EH (cell line): ENCODE data around the gene SIAH3.
"Not testable (repeated sequence)": the region's sequence is repeated elsewhere in the genome, so short reads cannot be mapped to it uniquely, and the experiment has no call there.

ENCODE experiments used
- DNase-seq: peaks from one replicate; pipeline ENCODE4 v3.0.0-alpha.2; 2015; ENCODE audit warnings: low read depth

The SIAH3 gene

GRCh38 chr13:45851171-45851921, at the start of gene SIAH3:
TSS of gene SIAH3 (minus strand) at chr13:45851753. CDS start at chr13:45851629, 124 bp downstream.
- no peak for DNase-seq

GRCh38 chr13:45899406-45899805, 47.9 kb upstream of the SIAH3 start:
- DNase-seq, result no peak

DNA sequence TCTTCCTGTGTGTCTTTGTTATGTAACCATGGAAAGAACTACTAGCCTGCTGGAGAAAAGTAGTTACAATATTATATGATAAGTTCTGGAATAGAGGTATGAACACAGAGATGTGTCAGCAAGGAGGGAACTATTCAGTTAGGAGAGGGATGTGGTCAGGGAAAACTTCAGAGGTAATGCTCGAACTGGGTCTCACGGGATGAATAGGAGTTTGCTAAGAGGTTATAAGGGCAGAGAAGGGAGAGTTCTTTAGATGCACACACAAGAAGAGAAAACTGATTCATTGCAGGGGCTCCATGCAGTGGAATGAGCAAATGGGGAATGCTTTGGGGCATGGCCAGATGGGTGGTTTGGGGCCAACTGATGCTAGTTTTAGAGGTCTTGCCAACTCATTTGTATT, 46.0 kb upstream of the SIAH3 start:
- DNase-seq, result no peak

DNA sequence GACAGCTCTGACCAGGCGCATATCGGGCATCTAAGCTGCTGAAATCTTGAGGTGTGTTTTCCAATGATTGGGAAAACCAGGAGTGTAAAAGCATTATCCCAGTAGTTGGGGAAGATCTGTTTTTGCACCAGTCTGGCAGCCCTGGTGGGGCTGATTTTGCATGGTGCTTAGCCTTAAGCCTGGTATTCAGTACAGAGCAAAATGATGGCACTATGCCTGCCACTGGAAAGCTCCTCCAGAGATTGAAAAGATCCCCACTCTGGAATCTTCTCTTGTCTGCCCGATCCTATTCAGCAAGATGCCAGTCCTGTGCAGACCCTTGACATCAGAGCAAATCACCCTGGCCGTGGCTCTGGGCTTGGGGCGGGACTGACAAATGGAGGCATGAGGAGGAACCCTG, 44.7 kb upstream of the SIAH3 start:
- no peak for DNase-seq

DNA sequence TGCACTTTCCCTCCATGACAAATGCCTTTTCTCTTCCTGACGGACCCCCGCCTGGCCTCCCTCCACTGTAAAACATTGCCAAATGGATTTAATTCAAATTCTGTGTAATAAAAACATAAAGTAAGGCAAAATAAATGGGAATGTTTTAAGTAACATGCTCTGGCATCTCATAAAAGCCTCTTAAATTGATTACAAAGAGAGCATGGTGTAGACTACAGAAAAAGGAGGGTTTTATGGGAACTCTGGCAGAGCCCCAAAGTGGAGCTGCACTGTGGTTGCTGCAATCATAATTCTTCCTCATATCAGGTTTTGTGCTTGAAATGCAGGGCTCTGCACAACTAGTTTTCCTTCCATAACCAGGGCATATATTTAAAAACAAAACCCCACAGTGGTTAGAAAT, 44.3 kb upstream of the SIAH3 start:
- no peak for DNase-seq

DNA sequence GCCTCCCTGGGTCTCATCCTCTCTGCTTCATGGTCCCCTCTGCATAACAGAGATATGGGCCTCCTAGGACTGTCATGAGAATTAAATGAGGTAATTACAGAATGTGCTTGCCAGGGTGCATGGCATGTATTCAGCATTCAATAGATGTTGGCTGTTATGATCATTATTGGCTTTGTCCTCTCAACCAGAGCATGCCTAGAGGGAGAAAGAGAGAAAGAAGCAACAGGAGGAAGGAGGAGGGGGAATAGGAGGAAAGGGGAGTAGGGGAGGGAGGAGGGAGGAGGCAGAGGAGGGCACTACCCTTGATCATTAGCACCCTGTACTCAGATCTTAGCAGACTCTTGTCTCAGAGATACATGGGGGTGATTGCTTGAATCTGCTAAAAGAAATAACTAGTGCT, 41.0 kb upstream of the SIAH3 start:
- DNase-seq, result no peak

DNA sequence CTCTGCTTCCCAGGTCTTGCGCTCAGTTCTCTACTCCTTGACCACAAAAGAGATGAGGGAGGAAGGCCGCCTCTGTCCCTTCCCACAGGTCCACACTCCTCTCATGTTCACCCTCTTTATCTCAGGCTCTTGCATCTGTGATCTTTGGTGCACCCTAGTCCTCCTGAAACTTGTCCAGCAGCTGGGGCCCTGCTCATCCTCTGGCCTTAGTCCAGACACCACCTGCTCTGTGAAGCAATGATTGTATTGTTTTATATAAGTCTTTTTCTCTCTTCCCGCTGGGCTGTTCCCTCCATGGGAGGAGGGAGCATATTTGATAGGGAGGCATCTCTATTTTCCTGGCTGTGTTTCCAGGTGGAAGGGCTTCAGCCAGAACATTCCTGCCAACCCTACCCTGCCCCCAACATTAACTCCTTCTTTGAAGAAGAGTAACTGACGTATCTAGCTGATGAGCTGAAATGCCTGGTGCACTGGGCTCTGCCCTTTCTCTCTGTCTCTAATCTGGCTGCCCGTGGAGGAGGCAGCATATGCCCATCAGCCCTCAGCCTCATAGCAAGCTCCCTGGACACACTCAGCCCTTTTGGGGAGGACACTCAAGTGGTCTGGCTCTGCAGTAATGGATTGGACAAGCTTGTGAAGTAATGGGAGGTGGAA, 38.2 kb upstream of the SIAH3 start:
- DNase-seq, result no peak

- no peak for DNase-seq
Measured at GRCh38 chr13:45886466-45886865, 34.9 kb upstream of the SIAH3 start.

DNA sequence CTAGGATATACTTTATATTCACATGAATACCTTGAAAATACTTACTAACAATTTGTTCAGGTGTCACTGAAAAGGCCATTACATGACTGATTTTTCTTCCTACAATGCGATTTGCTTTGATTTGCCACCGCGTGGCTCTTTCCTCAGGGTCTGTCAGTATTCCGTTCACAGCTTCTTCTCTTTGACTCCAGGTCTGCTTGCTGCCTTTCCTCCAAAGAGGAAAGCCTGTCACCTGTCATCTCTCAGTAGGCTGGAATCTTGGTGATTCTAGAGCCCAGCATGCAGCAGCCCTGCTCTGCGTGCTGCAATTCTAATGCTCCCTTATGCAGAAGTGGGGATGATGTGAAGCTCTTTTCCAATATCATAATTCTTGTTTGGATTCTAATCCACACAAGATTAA, 33.6 kb upstream of the SIAH3 start:
- no peak for DNase-seq

GRCh38 chr13:45882626-45883025, 31.1 kb upstream of the SIAH3 start:
- DNase-seq, result no peak

- no peak for DNase-seq
Measured at GRCh38 chr13:45881353-45881752, 29.8 kb upstream of the SIAH3 start.

GRCh38 chr13:45880242-45880641, 28.7 kb upstream of the SIAH3 start:
- no peak for DNase-seq

DNA sequence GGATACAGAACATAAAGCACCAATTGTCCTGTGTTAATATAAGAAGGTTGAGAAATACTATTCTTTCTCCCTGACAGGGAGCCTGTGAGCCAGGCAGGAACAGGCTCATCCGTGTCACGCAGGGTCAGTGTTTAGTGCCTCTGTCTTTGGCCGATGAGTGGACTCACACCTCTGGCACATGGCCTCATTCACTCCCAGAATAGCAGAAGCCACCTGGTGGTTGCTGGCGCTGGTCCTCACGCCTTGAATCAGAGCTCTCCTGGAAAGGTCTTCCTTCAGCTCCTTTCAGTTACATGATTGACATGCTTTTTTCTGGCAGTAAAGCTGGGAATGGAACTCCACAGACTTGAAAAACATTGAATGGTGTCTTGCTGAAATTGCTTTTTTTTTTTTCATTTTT, 28.1 kb upstream of the SIAH3 start:
- DNase-seq, result no peak

GRCh38 chr13:45878966-45879365, 27.4 kb upstream of the SIAH3 start:
- no peak for DNase-seq

DNA sequence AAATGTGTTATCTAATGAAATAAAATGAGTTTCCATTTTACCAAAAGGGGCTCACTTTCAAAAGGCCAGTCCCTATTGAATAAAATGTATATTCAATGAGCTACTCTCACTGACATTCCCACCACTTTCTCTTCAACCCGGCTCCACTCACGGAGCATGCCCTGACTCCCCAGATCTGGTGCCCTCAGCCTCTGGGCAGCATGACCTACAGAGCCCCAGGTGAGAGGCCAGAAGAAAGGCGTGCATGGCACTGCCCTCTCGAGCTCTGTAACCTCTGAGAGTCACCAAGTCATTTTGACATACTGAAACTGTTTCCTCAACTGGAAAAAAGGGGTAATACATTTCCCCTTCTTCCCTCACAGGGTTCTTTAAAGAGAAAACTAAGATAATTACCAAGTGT, 25.2 kb upstream of the SIAH3 start:
- DNase-seq, result no peak

GRCh38 chr13:45875951-45876350, 24.4 kb upstream of the SIAH3 start:
- DNase-seq, result no peak

DNA sequence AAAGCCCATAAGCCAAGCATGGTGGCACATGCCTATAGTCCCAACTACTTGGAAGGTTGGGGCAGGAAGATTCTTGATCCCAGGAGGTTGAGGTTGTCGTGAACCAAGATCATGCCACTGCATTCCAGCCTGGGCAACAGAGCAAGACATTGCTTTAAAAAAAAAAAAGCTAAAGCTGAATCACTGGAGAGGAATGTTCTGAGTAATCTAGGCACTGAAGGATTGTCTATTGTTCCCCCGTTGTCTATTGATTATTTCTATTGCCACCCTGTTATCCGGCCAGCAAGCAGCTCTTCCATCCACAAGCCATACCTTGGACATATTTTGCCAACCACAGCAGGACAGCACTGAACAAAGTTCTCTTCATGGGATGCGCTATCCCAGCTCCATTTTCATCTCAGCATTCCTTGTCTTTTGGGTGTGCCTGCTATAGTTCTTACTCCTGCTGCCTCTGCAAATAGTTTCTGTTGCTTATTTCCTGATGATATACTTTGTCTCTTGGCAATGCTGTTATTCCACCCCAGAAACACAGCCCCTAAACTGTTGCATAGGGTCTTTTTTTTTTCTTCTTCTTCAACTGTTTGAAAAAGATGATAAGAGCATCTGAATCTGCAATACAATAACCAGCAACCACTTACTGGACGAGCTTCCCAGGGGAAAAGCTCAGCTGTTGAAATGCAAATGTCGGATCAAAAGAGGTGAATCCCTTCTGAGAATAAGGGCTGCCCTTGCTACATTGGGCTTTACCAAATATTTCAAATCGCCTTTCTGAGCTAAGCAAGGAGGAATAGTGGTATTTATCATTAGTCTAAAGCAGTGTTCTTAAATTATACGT, 22.2 kb upstream of the SIAH3 start:
- DNase-seq, result peak; percentile 40

DNA sequence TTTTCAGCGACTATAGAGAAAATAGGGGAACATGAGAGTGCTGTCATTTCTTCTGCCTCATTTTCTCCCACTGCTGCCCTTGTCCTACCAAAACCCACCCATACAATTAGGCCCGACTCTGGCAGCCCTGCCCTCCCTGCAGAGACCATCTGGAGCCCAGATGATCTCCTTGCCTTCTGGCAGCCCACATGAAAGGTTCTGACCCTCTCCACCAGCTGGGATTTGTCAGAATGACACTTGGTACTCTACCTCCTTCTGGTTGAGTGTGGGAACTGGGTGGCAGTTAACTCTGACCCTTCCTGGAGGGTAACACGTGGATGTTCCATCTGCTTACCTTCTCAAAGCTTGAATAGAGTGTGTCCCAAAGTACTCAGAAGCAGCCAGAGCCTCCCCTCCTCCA, 21.0 kb upstream of the SIAH3 start:
- DNase-seq, result no peak

- DNase-seq, result not testable (repeated sequence)
Measured at GRCh38 chr13:45871201-45871600, 19.6 kb upstream of the SIAH3 start.

GRCh38 chr13:45870232-45870631, 18.7 kb upstream of the SIAH3 start:
- no peak for DNase-seq

GRCh38 chr13:45865414-45865813, 13.9 kb upstream of the SIAH3 start:
- DNase-seq, result no peak

DNA sequence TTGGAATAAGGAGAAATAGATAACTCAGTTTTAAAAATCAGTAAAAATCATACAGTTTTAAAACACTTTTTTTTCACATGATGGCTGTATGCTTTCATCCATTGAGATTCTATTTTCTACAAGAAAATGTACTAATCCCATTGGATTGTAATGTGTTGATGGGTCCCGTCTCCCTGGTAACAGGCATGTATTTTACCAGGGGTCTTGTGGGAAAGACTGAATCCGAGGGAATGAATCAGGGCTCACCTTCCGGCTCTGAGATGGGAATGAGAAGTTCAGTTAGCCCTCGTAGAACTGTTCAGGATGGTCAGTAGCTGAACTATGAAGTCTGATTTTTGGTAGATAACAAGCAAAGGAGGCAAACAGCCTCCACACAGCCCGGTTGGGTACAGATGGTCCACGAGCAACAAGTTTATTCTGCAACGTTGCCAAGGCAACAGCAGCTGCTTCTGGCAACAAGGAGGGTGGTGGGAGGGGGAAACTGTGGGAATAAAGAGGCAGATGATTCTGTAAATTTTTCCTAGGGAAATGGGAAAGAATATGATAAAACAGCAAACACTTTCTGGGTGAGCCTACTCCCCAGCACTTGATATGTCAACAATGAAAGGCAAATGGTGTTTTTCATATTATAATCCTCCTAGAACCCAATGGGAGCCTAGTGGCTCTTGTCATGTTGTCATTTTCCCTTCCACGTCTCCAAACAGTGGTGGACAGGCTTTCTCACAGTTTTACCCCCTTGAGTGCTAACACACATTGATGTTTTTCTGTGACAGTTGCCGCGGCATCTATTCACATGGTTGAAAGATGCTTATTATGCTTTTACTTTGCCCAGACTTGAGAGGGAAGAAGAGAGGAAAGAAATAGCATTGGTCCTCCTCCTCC, 12.4 kb upstream of the SIAH3 start:
- no peak for DNase-seq
